ENCODE results near the gene ADAMTS2.

ADAMTS2 gene

DNA sequence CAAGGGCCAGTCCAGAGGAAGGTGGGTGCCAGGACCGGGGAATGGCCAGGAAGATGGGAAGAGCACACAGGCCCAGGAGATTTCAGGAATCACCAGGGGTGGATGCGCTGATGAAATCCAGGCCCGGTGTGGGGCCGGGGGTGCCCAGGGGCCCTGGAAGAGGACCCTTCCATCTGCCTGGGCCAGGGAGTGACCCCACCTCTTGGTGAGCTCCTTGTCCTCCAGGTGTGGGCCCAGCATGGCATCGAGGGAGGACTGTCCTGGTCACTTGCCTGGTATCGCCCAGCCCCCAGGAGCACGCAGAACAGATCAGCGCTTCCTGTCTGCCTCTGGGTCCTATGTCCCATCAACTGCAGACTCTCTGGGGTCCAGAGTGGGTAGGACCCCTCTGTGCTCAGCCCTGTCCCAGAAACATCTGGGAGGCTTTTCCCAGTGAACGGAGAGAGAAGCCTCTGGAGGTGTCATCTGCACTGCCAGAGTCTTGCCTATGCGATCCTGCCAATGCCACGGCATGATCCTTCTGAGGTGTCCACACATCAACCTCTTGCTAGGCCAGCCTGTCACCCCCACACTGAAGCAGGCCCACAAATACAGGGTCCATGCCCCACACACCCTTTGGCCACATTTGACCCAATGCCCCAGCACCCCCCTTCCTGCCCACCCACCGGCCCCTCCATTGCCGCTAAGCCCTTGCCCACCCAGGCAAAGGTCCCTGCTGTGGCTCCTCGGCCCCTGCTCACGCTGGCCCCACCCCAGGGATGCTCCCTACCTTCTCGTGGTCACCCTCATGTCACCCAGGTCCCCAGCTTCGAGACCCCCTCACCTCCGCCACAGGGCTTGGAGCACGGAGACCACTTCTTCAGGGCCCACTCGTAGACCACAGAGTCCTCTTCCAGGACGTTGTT is 217.9 kb downstream of the ADAMTS2 start:
- H3K4me1 ChIP-seq (ENCODE audit: control insufficient read depth in 1 of 2, insufficient read depth in 2 of 2, low read length in 2 of 2), result no peaks in the 10 kb centered on the region
- H3K23ac ChIP-seq (ENCODE audit: low read length), result no peak overlapping the region
- H3K4me3 ChIP-seq (ENCODE audit: low read depth, low read length), result no peak overlapping the region
- no peak overlapping the region for H4K12ac ChIP-seq (ENCODE audit: low read depth, low read length)
- H2BK120ac ChIP-seq (ENCODE audit: insufficient read depth, low read length, poor library complexity), result no peak overlapping the region
- H2BK12ac ChIP-seq (ENCODE audit: low read length), result no peak overlapping the region
- no peaks in the 10 kb centered on the region for H3K27me3 ChIP-seq (ENCODE audit: insufficient read depth, low read length)
- peaks cover 66% of the 10 kb centered on the region for H3K9me3 ChIP-seq (ENCODE audit: insufficient read depth, low read depth, low read length)
- H3K36me3 ChIP-seq (ENCODE audit: control insufficient read depth in 1 of 2, insufficient read depth in 2 of 2, low read length in 2 of 2), result peaks cover 60 to 67% of the 10 kb centered on the region in 2 experiments
- no CpG with 5 or more reads among the region's 21 CpGs for WGBS (ENCODE audit: extremely low coverage, insufficient coverage, insufficient read length)
- no peak overlapping the region for H3K9ac ChIP-seq (ENCODE audit: low read length)
- no peak overlapping the region for H3K27ac ChIP-seq (ENCODE audit: low read depth, low read length)
- no peak overlapping the region for H4K91ac ChIP-seq (ENCODE audit: low read depth, low read length)
- no peaks in the 10 kb centered on the region for H3K79me2 ChIP-seq (ENCODE audit: control insufficient read depth, insufficient read depth, low read length, poor library complexity)
- no peaks in the 10 kb centered on the region for H3K79me1 ChIP-seq (ENCODE audit: low read length)
- no peak overlapping the region for H3K4ac ChIP-seq (ENCODE audit: low read depth, low read length)
- no peak overlapping the region for H3K4me2 ChIP-seq (ENCODE audit: low read length)
- no peak for DNase-seq
- H4K8ac ChIP-seq (ENCODE audit: low read depth, low read length), result no peak overlapping the region
- H3K18ac ChIP-seq (ENCODE audit: low read length), result no peak overlapping the region
- H2BK5ac ChIP-seq (ENCODE audit: low read depth, low read length, poor library complexity), result no peak overlapping the region
- H2AFZ ChIP-seq (ENCODE audit: insufficient read depth, low read length, poor library complexity), result no peak overlapping the region
- no peak overlapping the region for H2AK5ac ChIP-seq (ENCODE audit: low read length)
- H3K14ac ChIP-seq (ENCODE audit: low read length), result no peak overlapping the region

DNA sequence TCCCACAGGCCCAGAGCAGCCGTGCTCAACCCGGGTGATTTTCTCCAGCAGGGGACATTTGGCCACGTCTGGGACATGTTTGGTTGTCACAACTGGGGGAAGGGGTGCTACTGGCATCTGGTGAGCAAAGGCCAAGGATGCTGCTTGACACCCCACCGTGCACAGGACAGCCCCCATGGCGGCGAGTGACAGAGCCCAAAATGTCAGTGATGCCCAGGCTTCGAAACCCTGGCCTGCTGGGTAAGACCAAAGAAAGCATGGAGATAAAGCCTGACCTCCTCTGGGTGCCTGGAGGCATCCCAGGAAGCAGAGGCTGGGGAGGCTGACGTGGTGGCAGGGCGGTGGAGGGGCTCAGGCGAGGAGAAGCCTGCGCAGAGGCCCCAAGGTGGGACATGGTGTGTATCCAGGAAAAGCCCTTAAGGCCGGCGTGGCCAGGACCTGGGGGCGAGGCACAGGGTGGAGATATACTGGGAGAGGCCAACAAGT is 218.7 kb downstream of the ADAMTS2 start:
- Histone ChIP-seq H3K36me3 (ENCODE audit: control insufficient read depth in 1 of 2, insufficient read depth in 2 of 2, low read length in 2 of 2) (peaks cover 62 to 70% of the 10 kb centered on the region in 2 experiments), H3K23ac (ENCODE audit: low read length) (no peak overlapping the region)
- DNase-seq, result no peak

DNA sequence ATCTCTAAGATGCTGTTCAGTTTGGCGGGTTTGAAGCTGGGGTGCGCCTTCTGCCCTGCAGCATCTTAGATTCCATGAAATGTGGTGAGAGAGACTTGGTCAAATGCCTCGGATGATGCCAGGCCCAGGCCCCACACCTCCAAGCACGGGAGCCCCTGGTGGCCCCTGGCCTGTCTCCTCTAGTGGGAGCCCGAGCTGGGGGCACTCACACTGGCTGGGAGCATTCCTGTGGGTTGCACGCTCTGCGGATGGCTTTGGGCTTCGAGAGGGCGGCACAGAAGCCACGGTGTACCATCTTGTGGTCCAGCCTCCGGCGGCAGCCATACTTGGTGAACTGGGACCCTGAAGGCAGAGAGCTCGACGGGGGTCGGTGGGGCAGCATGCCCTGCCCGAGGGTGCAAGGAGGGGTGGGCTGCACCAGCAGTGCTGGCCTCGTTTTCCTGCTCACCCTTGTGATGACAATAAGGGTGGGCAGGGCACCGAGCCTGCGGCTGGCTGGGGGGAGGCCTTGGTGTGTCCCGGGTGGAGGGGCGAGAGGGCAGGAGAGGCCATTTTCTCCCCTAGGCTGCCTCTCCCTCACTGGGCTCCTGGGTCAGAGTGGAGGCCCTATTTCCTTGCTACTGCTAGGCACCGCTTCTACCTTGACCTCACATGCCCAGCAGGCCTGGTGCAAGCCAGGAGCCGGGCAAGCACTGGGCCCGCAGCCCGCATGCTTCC is 219.3 kb downstream of the ADAMTS2 start:
- Histone ChIP-seq H3K79me1 (ENCODE audit: low read length) (no peaks in the 10 kb centered on the region), H3K18ac (ENCODE audit: low read length) (no peak overlapping the region), H3K9ac (ENCODE audit: low read length) (no peak overlapping the region), H4K8ac (ENCODE audit: low read depth, low read length) (no peak overlapping the region), H3K79me2 (ENCODE audit: control insufficient read depth, insufficient read depth, low read length, poor library complexity) (no peaks in the 10 kb centered on the region), H3K27ac (ENCODE audit: low read depth, low read length) (no peak overlapping the region), H2BK120ac (ENCODE audit: insufficient read depth, low read length, poor library complexity) (no peak overlapping the region), H3K4me1 (ENCODE audit: control insufficient read depth in 1 of 2, insufficient read depth in 2 of 2, low read length in 2 of 2) (no peaks in the 10 kb centered on the region), H3K23ac (ENCODE audit: low read length) (no peak overlapping the region), H3K36me3 (ENCODE audit: control insufficient read depth in 1 of 2, insufficient read depth in 2 of 2, low read length in 2 of 2) (peaks cover 64 to 73% of the 10 kb centered on the region in 2 experiments), H2AK5ac (ENCODE audit: low read length) (no peak overlapping the region), H3K27me3 (ENCODE audit: insufficient read depth, low read length) (no peaks in the 10 kb centered on the region), H3K4me3 (ENCODE audit: low read depth, low read length) (no peak overlapping the region), H3K9me3 (ENCODE audit: insufficient read depth, low read depth, low read length) (peaks cover 77% of the 10 kb centered on the region), H3K14ac (ENCODE audit: low read length) (no peak overlapping the region), H2BK12ac (ENCODE audit: low read length) (no peak overlapping the region), H3K4me2 (ENCODE audit: low read length) (no peak overlapping the region), H3K4ac (ENCODE audit: low read depth, low read length) (no peak overlapping the region), H2BK5ac (ENCODE audit: low read depth, low read length, poor library complexity) (no peak overlapping the region), H4K12ac (ENCODE audit: low read depth, low read length) (no peak overlapping the region), H2AFZ (ENCODE audit: insufficient read depth, low read length, poor library complexity) (no peak overlapping the region), H4K91ac (ENCODE audit: low read depth, low read length) (no peak overlapping the region)
- DNase-seq, result no peak
- WGBS (ENCODE audit: extremely low coverage, insufficient coverage, insufficient read length), result no CpG with 5 or more reads among the region's 25 CpGs

More for the DNA sequence above, 218.7 kb downstream of the ADAMTS2 start:
- Histone ChIP-seq H3K9me3 (ENCODE audit: insufficient read depth, low read depth, low read length) (peaks cover 71% of the 10 kb centered on the region), H3K4me1 (ENCODE audit: control insufficient read depth in 1 of 2, insufficient read depth in 2 of 2, low read length in 2 of 2) (no peaks in the 10 kb centered on the region), H3K27me3 (ENCODE audit: insufficient read depth, low read length) (no peaks in the 10 kb centered on the region), H2BK12ac (ENCODE audit: low read length) (no peak overlapping the region), H3K4me3 (ENCODE audit: low read depth, low read length) (no peak overlapping the region), H3K4ac (ENCODE audit: low read depth, low read length) (no peak overlapping the region), H3K79me1 (ENCODE audit: low read length) (no peaks in the 10 kb centered on the region), H3K9ac (ENCODE audit: low read length) (no peak overlapping the region), H4K8ac (ENCODE audit: low read depth, low read length) (no peak overlapping the region), H3K18ac (ENCODE audit: low read length) (no peak overlapping the region), H3K79me2 (ENCODE audit: control insufficient read depth, insufficient read depth, low read length, poor library complexity) (no peaks in the 10 kb centered on the region), H3K14ac (ENCODE audit: low read length) (no peak overlapping the region), H4K12ac (ENCODE audit: low read depth, low read length) (no peak overlapping the region), H3K27ac (ENCODE audit: low read depth, low read length) (no peak overlapping the region), H2AK5ac (ENCODE audit: low read length) (no peak overlapping the region), H2AFZ (ENCODE audit: insufficient read depth, low read length, poor library complexity) (no peak overlapping the region), H3K4me2 (ENCODE audit: low read length) (no peak overlapping the region), H4K91ac (ENCODE audit: low read depth, low read length) (no peak overlapping the region), H2BK5ac (ENCODE audit: low read depth, low read length, poor library complexity) (no peak overlapping the region), H2BK120ac (ENCODE audit: insufficient read depth, low read length, poor library complexity) (no peak overlapping the region)
- no CpG with 5 or more reads among the region's 14 CpGs for WGBS (ENCODE audit: extremely low coverage, insufficient coverage, insufficient read length)

DNA sequence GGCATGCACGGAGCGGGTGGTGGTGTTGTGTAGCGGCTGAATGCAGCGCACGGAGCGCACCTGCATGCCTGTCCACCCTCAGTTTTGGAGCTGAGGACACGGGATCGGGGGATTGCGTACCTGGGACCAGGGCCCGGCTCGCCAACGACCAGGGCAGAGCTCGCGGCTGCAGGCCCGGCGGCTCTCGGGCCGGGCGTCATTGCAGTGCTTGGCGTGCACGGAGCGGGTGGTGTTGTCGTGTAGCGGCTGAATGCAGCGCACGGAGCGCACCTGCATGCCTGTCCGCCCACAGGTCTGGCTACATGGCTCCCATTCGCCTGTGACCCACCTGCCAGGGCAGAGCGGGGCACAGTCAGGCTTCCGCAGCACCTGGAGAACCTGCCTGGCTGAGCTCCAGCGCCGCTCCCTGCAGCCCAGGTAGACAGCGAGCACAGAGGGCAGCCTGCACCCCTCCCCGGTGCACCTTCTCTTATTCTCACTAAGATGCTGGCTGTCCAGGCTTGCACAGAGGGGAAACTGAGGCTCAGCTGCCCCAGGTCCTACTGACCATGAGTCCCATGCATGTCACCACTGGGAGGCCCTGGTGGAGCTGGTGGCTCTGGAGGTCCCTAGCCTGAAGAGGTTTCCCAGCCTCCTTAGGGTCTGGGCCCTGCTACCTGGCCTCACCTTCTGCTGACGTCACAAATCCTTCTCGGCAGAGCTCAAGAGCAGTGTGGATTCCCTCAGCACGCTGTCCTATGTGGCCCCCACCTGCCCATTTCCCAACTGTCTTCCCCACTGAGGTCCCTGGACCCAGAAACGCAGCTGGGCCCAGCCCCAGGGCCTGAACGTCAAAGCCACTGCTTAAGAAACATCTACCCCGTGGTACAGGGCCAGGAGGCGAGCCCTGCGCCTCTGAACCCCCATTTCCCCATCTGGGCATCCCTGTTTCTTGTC is 220.1 kb downstream of the ADAMTS2 start:
- Histone ChIP-seq H3K36me3 (ENCODE audit: control insufficient read depth in 1 of 2, insufficient read depth in 2 of 2, low read length in 2 of 2) (peaks cover 60 to 69% of the 10 kb centered on the region in 2 experiments), H3K4me1 (ENCODE audit: control insufficient read depth in 1 of 2, insufficient read depth in 2 of 2, low read length in 2 of 2) (no peaks in the 10 kb centered on the region), H2AFZ (ENCODE audit: insufficient read depth, low read length, poor library complexity) (no peak overlapping the region), H3K14ac (ENCODE audit: low read length) (no peak overlapping the region), H2BK12ac (ENCODE audit: low read length) (no peak overlapping the region), H3K27me3 (ENCODE audit: insufficient read depth, low read length) (no peaks in the 10 kb centered on the region), H2BK120ac (ENCODE audit: insufficient read depth, low read length, poor library complexity) (no peak overlapping the region), H2AK5ac (ENCODE audit: low read length) (no peak overlapping the region), H3K27ac (ENCODE audit: low read depth, low read length) (no peak overlapping the region), H3K4me2 (ENCODE audit: low read length) (no peak overlapping the region), H3K18ac (ENCODE audit: low read length) (no peak overlapping the region), H3K9ac (ENCODE audit: low read length) (no peak overlapping the region), H3K79me2 (ENCODE audit: control insufficient read depth, insufficient read depth, low read length, poor library complexity) (no peaks in the 10 kb centered on the region), H3K4me3 (ENCODE audit: low read depth, low read length) (no peak overlapping the region), H2BK5ac (ENCODE audit: low read depth, low read length, poor library complexity) (no peak overlapping the region), H3K4ac (ENCODE audit: low read depth, low read length) (no peak overlapping the region), H4K8ac (ENCODE audit: low read depth, low read length) (no peak overlapping the region), H3K23ac (ENCODE audit: low read length) (no peak overlapping the region), H3K79me1 (ENCODE audit: low read length) (no peaks in the 10 kb centered on the region), H4K12ac (ENCODE audit: low read depth, low read length) (no peak overlapping the region), H4K91ac (ENCODE audit: low read depth, low read length) (no peak overlapping the region), H3K9me3 (ENCODE audit: insufficient read depth, low read depth, low read length) (peaks cover 78% of the 10 kb centered on the region)
- DNase-seq, result no peak
- no CpG with 5 or more reads among the region's 43 CpGs for WGBS (ENCODE audit: extremely low coverage, insufficient coverage, insufficient read length)
